HL-60 (cell line): Measurements from ENCODE around the gene C1S.

Source experiments
- DNase-seq, 2 experiments: peaks; one replicate each; pipeline ENCODE4 v3.0.0-alpha.2; 2010 to 2020; ENCODE audit warnings: low read depth in 1 of 2, low spot score in 1 of 2
- H3K27ac ChIP-seq: fragments of 250-450 bp; sonication (Bioruptor Pico); replicated peaks from 2 replicates; pipeline ENCODE4 v1.5.1; 2020; ENCODE audit warnings: mild to moderate bottlenecking, moderate library complexity
- H3K27me3 ChIP-seq: fragments of 250-450 bp; sonication (Bioruptor Pico); 2 replicates; pipeline ENCODE4 v1.5.1; 2021; ENCODE audit warnings: mild to moderate bottlenecking, moderate library complexity; ENCODE audit not compliant: insufficient read depth, poor library complexity, severe bottlenecking
- H3K4me3 ChIP-seq: replicated peaks from 2 replicates; pipeline ENCODE4 v1.5.1; 2011; ENCODE audit warnings: mild to moderate bottlenecking, control low read depth, low read length; ENCODE audit not compliant: insufficient read depth
- CTCF ChIP-seq: IDR thresholded peaks from one replicate; pipeline ENCODE4 v1.5.1; 2011; ENCODE audit warnings: low read length, control low read depth, inconsistent platforms; ENCODE audit not compliant: insufficient read depth
- GABPA ChIP-seq: IDR thresholded peaks from 2 replicates; pipeline ENCODE4 v1.6.1; 2012; ENCODE audit warnings: low read depth
- POLR2AphosphoS5 ChIP-seq: IDR thresholded peaks from 2 replicates; pipeline ENCODE4 v1.6.1; 2012; ENCODE audit warnings: low read depth
- REST ChIP-seq: IDR thresholded peaks from 2 replicates; pipeline ENCODE4 v1.6.1; 2012; ENCODE audit warnings: low read depth; ENCODE audit not compliant: insufficient replicate concordance
- SPI1 ChIP-seq: IDR thresholded peaks from 2 replicates; pipeline ENCODE4 v1.6.1; 2012; ENCODE audit warnings: low read depth, mild to moderate bottlenecking, borderline replicate concordance

The C1S gene

DNA sequence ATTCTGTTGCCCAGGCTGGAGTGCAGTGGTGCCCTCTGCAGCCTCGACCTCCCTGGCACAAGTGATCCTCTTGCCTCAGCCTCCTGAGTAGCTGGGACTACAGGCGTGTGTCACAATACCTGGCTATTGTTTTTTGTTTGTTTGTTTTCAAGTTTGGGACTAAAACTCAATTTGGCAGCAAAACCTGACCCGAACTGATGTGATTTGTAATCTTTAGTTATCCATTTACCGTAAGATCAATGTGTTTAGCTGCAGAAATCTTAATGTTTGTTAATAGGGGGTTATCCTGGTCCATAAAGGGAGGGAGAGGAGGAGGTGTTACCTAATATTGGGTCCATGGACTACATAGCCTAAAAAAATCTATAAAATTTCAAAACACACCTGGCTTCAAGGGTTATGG lies 738 bp upstream of the C1S start:
- DNase-seq: no peak
- TF ChIP-seq GABPA: no peak
- TF ChIP-seq REST: no peak
- no peak for TF ChIP-seq POLR2AphosphoS5
- TF ChIP-seq CTCF: no peak
- TF ChIP-seq SPI1: no peak
- Histone ChIP-seq H3K27ac (no peak overlapping the region), H3K4me3 (no peak overlapping the region), H3K27me3 (peaks cover 2% of the 10 kb centered on the region)

DNA sequence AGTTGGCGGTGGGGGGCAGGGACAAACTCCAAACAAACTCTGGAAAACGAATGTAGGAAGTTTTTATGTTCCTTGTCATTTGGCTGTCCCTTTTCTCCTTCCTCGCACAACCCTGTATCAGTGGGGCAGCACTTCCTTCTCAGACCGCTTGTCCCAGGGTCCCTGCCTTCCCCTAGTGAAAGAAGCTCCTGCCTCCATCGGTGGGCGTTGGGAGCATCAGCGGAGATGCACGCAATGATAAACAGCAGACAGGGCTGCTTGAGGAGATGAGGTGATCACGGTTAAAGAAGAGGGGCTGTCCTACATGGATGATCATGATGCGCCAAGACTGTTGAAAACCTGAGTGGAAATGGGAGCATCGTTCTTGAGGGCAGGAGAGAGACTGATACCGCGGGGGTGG lies 620 bp downstream of the C1S start:
- H3K4me3 ChIP-seq: no peak overlapping the region

DNA sequence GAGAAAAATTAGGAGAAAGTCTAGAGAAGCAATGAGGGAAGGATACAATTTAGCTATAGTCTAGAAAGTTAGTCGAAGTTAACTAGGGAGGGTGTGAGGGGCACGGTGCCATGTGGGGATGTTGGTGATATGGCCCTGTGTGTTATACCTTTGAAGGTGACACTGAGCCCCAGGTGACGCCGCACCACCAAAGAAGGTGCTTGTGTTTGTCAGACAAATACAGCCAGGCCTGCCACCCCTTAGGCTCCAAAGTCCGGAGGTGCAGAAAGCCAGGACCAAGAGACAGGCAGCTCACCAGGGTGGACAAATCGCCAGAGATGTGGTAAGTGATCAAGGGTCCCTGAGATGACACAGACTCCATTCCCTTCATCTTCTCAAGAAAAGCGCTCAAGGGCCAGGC lies 1.1 kb downstream of the C1S start:
- no peaks in the 10 kb centered on the region for H3K27me3 ChIP-seq
- H3K27ac ChIP-seq: no peak overlapping the region
- TF ChIP-seq SPI1 (no peak), REST (no peak), GABPA (no peak), CTCF (no peak), POLR2AphosphoS5 (no peak)
- DNase-seq: no peak
- no peak overlapping the region for H3K4me3 ChIP-seq

More for the DNA sequence above, 620 bp downstream of the C1S start:
- no peak overlapping the region for H3K27ac ChIP-seq
- no peak for TF ChIP-seq POLR2AphosphoS5
- no peak for TF ChIP-seq GABPA
- no peak for TF ChIP-seq CTCF
- TF ChIP-seq SPI1: no peak
- no peak for TF ChIP-seq REST
- no peak for DNase-seq
- H3K27me3 ChIP-seq: peaks cover under 1% of the 10 kb centered on the region
